ENCODE results near the gene TEX53. TPM values are rescaled to one million over a fixed set of nuclear protein-coding genes. Genes with fewer than 3 reads are reported as not detected.
A peak's percentile ranks its signal among the peaks of the same experiment; 100 is the strongest.

Gene TEX53
- total RNA-seq, 1 experiment from 2014 or later = not detected

DNA sequence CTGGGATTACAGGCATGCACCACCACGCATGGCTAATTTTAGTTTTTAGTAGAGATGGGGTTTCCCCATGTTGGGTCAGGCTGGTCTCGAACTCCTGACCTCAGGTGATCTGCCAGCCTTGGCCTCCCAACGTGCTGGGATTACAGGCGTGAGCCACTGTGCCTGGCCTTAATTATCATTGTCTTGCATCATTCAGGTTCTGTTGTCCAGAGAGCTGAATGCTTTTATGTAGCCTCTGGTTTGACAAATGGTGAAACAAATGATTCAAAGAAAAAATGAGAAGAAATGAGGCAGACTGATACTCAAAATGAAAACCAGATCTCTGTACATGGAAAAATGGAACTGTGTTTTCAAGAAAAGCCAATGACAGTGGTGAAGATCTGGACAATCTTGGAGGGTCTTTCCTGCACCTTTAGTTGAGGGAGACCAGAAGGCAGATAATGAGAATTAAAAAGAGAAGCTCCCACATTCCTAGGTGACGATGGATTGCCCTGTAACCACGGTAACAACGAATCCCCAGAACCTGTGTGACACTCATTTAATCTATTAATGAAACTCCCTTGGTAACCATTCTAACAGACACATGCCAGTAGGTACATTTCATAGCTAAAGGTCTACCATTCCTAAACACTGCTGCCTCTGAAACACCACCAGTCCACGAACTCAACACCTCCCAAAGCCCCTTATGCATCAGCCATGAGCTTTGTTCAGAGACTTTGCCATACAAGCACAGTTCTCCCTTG is 22.8 kb upstream of the TEX53 start:
- Mint-ChIP-seq H3K36me3 (ENCODE audit: insufficient read depth, unreplicated experiment) (no peaks in the 10 kb centered on the region), H3K27me3 (ENCODE audit: unreplicated experiment) (no peaks in the 10 kb centered on the region), H3K27ac (ENCODE audit: unreplicated experiment) (no peak overlapping the region), H3K9me3 (ENCODE audit: low read depth, unreplicated experiment) (no peaks in the 10 kb centered on the region), H3K4me3 (ENCODE audit: low read depth, unreplicated experiment) (no peak overlapping the region), H3K4me1 (ENCODE audit: low read depth, unreplicated experiment) (peaks cover 43% of the 10 kb centered on the region)
- no TSS peak for BruUV-seq (replicated peaks)
- TF ChIP-seq, protein P1, sequence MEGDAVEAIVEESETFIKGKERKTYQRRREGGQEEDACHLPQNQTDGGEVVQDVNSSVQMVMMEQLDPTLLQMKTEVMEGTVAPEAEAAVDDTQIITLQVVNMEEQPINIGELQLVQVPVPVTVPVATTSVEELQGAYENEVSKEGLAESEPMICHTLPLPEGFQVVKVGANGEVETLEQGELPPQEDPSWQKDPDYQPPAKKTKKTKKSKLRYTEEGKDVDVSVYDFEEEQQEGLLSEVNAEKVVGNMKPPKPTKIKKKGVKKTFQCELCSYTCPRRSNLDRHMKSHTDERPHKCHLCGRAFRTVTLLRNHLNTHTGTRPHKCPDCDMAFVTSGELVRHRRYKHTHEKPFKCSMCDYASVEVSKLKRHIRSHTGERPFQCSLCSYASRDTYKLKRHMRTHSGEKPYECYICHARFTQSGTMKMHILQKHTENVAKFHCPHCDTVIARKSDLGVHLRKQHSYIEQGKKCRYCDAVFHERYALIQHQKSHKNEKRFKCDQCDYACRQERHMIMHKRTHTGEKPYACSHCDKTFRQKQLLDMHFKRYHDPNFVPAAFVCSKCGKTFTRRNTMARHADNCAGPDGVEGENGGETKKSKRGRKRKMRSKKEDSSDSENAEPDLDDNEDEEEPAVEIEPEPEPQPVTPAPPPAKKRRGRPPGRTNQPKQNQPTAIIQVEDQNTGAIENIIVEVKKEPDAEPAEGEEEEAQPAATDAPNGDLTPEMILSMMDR (IDR thresholded peaks at IDR 0.05; ENCODE audit: unreplicated experiment) = no peak
- intact Hi-C loops (cut with micrococcal nuclease; ENCODE audit: unreplicated experiment) = loop anchor here (2.0 kb wide), 1 partner anchor 58 kb away; no protein-coding TSS in a partner anchor
- CTCF ChIA-PET = interaction anchor here (0.6 to 2.7 kb wide), 8 partner anchors 13 to 328 kb away, joined by 3 to 7 read pairs (median 3); no protein-coding TSS in a partner anchor
- no peak for DNase-seq

DNA sequence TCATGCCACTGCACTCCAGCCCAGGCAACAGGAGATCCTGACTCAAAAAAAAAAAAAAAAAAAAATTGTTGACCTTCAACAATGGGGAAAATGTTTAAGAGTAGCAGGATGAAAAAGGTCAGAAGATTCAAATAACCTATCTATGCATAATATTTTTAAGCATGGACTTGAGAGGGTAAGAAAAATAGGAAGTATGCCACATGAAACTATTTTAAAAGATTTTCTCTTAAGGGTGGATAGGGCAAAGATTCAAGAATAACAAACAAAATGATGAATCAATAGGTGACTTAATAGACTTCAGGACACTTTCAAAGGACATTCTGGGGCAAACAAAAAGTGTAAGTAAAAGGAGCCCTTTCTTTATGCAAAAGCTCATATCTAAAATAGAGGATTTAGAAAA is 21.2 kb upstream of the TEX53 start:
- Mint-ChIP-seq H3K27me3 (ENCODE audit: unreplicated experiment) (no peaks in the 10 kb centered on the region), H3K27ac (ENCODE audit: unreplicated experiment) (no peak overlapping the region), H3K9me3 (ENCODE audit: low read depth, unreplicated experiment) (no peaks in the 10 kb centered on the region), H3K36me3 (ENCODE audit: insufficient read depth, unreplicated experiment) (no peaks in the 10 kb centered on the region), H3K4me1 (ENCODE audit: low read depth, unreplicated experiment) (peaks cover 45% of the 10 kb centered on the region), H3K4me3 (ENCODE audit: low read depth, unreplicated experiment) (no peak overlapping the region)
- CTCF ChIA-PET = interaction anchor here (0.6 kb wide), 2 partner anchors 9 to 584 kb away, joined by 3 to 4 read pairs; no protein-coding TSS in a partner anchor
- no TSS peak for BruUV-seq (replicated peaks)
- TF ChIP-seq, protein P1 (IDR thresholded peaks at IDR 0.05; ENCODE audit: unreplicated experiment) = no peak
- intact Hi-C loops (cut with micrococcal nuclease; ENCODE audit: unreplicated experiment) = no loop called here
- DNase-seq = no peak

DNA sequence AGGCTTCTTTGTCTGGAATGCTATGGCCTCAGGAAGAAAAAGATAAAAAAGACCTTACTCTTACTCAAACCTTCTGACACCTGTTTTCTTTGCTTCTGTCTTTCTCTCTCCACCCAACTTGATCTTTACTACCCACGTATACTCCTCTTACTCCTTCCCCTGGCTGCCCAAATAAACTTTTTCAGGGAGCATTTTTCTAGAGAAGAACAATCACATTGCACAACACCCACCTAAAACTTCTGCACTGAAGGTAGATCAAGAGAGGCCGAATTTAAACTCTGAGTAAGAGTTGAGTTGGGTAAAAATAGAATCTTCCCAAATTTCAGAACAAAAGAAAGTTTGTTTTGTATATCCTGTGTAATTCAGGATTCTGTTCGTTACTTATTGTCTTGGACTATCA is 20.5 kb upstream of the TEX53 start:
- no TSS peak for BruUV-seq (replicated peaks)
- intact Hi-C loops (cut with micrococcal nuclease; ENCODE audit: unreplicated experiment) = no loop called here
- Mint-ChIP-seq H3K4me3 (ENCODE audit: low read depth, unreplicated experiment) (no peak overlapping the region), H3K27ac (ENCODE audit: unreplicated experiment) (no peak overlapping the region), H3K9me3 (ENCODE audit: low read depth, unreplicated experiment) (no peaks in the 10 kb centered on the region), H3K4me1 (ENCODE audit: low read depth, unreplicated experiment) (peaks cover 45% of the 10 kb centered on the region), H3K36me3 (ENCODE audit: insufficient read depth, unreplicated experiment) (no peaks in the 10 kb centered on the region), H3K27me3 (ENCODE audit: unreplicated experiment) (no peaks in the 10 kb centered on the region)
- no peak for DNase-seq
- CTCF ChIA-PET = interaction anchor here (0.6 kb wide), 2 partner anchors 10 to 584 kb away, joined by 3 to 4 read pairs; no protein-coding TSS in a partner anchor
- TF ChIP-seq, protein P1 (IDR thresholded peaks at IDR 0.05; ENCODE audit: unreplicated experiment) = no peak

DNA sequence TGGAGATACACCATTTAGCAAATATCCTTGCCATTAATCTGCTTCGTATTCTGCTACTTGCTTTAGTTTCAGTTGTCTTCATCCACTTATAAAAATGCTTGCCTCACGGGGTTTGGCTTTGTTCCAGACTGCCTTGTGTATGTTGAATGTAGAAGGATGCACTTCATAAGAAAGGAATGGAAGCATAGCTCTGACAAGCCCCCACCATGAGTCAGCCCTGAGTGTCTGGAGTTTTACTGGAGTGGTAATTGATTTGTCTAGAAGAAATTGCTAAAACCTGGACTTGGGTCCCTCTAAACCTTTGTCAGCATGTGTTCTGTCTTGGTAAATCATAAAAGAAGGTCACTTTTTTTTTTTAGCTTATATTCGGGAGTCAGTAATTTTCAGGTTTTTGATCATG is 19.8 kb upstream of the TEX53 start:
- intact Hi-C loops (cut with micrococcal nuclease; ENCODE audit: unreplicated experiment) = no loop called here
- Mint-ChIP-seq H3K4me3 (ENCODE audit: low read depth, unreplicated experiment) (no peak overlapping the region), H3K36me3 (ENCODE audit: insufficient read depth, unreplicated experiment) (no peaks in the 10 kb centered on the region), H3K27me3 (ENCODE audit: unreplicated experiment) (no peaks in the 10 kb centered on the region), H3K9me3 (ENCODE audit: low read depth, unreplicated experiment) (no peaks in the 10 kb centered on the region), H3K27ac (ENCODE audit: unreplicated experiment) (peak overlapping the region; percentile 67), H3K4me1 (ENCODE audit: low read depth, unreplicated experiment) (peaks cover 45% of the 10 kb centered on the region)
- DNase-seq = peak; percentile 76
- no TSS peak for BruUV-seq (replicated peaks)
- CTCF ChIA-PET = interaction anchor here (0.5 to 0.9 kb wide), 2 partner anchors 44 to 277 kb away, joined by 3 read pairs; no protein-coding TSS in a partner anchor
- TF ChIP-seq, protein P1 (IDR thresholded peaks at IDR 0.05; ENCODE audit: unreplicated experiment) = no peak
